Hepatocyte (in vitro differentiated cells): Measurements from ENCODE around the gene ARCN1. TPM values are rescaled to one million over a fixed set of nuclear protein-coding genes. Genes with fewer than 3 reads are reported as not detected.

Source experiments
- DNase-seq: peaks from one replicate; pipeline ENCODE4 v3.0.0-alpha.2; 2016; ENCODE audit warnings: low spot score
- H2AFZ ChIP-seq: fragments of 200-600 bp; sonication (generic); 2 replicates; pipeline ENCODE4 v1.6.0; 2016; ENCODE audit warnings: antibody characterized with exemption, mild to moderate bottlenecking
- H3K27ac ChIP-seq: fragments of 200-600 bp; sonication (generic); 2 replicates; pipeline ENCODE4 v1.5.1; 2016; ENCODE audit warnings: mild to moderate bottlenecking
- H3K27me3 ChIP-seq: fragments of 200-600 bp; sonication (generic); 2 replicates; pipeline ENCODE4 v1.6.1; 2016
- H3K36me3 ChIP-seq: fragments of 200-600 bp; sonication (generic); replicated peaks from 2 replicates; pipeline ENCODE4 v1.5.1; 2016; ENCODE audit warnings: low read depth; ENCODE audit not compliant: insufficient read depth
- H3K4me1 ChIP-seq: fragments of 200-600 bp; sonication (generic); 2 replicates; pipeline ENCODE4 v1.5.1; 2016; ENCODE audit warnings: mild to moderate bottlenecking, moderate library complexity; ENCODE audit not compliant: insufficient read depth
- H3K4me2 ChIP-seq: fragments of 200-600 bp; sonication (generic); 2 replicates; pipeline ENCODE4 v1.6.0; 2016
- H3K4me3 ChIP-seq: fragments of 200-600 bp; sonication (generic); 2 replicates; pipeline ENCODE4 v1.5.1; 2016; ENCODE audit warnings: mild to moderate bottlenecking
- H3K79me2 ChIP-seq: fragments of 200-600 bp; sonication (generic); 2 replicates; pipeline ENCODE4 v1.6.0; 2017; ENCODE audit warnings: mild to moderate bottlenecking
- H3K9me2 ChIP-seq: fragments of 200-600 bp; sonication (generic); replicated peaks from 2 replicates; pipeline ENCODE4 v1.6.0; 2017; ENCODE audit warnings: mild to moderate bottlenecking; ENCODE audit not compliant: insufficient read depth
- H3K9me3 ChIP-seq: fragments of 200-600 bp; sonication (generic); 2 replicates; pipeline ENCODE4 v1.5.1; 2016; ENCODE audit warnings: low read depth, mild to moderate bottlenecking
- H4K20me1 ChIP-seq: fragments of 200-600 bp; sonication (generic); 2 replicates; pipeline ENCODE4 v1.6.0; 2016; ENCODE audit warnings: mild to moderate bottlenecking; ENCODE audit not compliant: insufficient read depth, poor library complexity, severe bottlenecking
- EZH2 ChIP-seq: fragments of 200-600 bp; sonication (generic); IDR thresholded peaks from 2 replicates; pipeline ENCODE4 v1.6.1; 2016; ENCODE audit warnings: antibody characterized with exemption, mild to moderate bottlenecking, borderline replicate concordance
- EZH2phosphoT487 ChIP-seq: fragments of 200-600 bp; sonication (generic); IDR thresholded peaks from one replicate; pipeline ENCODE4 v1.6.1; 2018; ENCODE audit warnings: antibody characterized with exemption, mild to moderate bottlenecking, low read depth, moderate library complexity; ENCODE audit not compliant: unreplicated experiment, severe bottlenecking
- WGBS: methylation state at CpG from one replicate; pipeline ENCODE4 v1.1.6; 2016; ENCODE audit warnings: low lambda C conversion rate; ENCODE audit errors: missing lambda C conversion rate; 5-methylcytosine and 5-hydroxymethylcytosine counted together
- polyA plus RNA-seq: library from polyadenylated mRNA; unstranded; fragments of >200 nt; fragmentation: Nextera tagmentation; extraction: Ambion mirVana; gene quantifications from 2 replicates; pipeline ENCODE4 v1.2.1, GENCODE V29; 2016
- total RNA-seq: library from RNA; depleted of rRNA; stranded (reverse); fragments of >200 nt; gene quantifications from 2 replicates; pipeline ENCODE4 v1.2.3, GENCODE V29; 2014
- TF ChIP-seq, protein P1 (sequence below): fragments of 200-600 bp; sonication (generic); IDR thresholded peaks from 2 replicates; pipeline ENCODE4 v1.5.1; 2016; ENCODE audit warnings: antibody characterized with exemption, mild to moderate bottlenecking; ENCODE audit not compliant: poor library complexity

ARCN1 gene
- total and polyA plus RNA-seq, 2 experiments from 2014 or later, result 166 to 190 TPM

DNA sequence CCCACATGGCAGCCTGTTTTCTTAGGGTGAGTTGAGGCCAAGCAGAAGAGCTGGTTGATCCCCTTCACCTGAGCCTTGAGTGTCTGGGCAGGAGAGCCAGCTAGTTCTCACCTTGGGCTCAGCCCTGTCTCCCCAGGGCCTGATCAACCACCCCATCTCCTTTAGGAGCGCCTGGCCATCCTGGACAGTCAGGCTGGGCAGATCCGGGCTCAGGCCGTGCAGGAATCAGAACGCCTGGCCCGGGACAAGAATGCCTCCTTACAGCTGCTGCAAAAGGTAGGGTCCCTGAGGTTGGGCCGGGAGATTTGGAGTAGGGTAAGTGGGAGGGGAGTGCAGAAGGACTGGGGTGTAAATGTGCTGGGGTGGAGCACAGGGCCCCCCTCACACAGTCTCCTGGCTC is 66.5 kb downstream of the ARCN1 start:
- H3K4me2 ChIP-seq, result no peak overlapping the region
- 95% methylated on average over 6 of the region's 6 CpGs for WGBS
- no peaks in the 10 kb centered on the region for H3K27me3 ChIP-seq
- no peaks in the 10 kb centered on the region for H3K9me2 ChIP-seq
- H2AFZ ChIP-seq, result no peak overlapping the region
- DNase-seq, result no peak
- H3K79me2 ChIP-seq, result no peaks in the 10 kb centered on the region
- no peaks in the 10 kb centered on the region for H3K36me3 ChIP-seq
- TF ChIP-seq, protein P1, sequence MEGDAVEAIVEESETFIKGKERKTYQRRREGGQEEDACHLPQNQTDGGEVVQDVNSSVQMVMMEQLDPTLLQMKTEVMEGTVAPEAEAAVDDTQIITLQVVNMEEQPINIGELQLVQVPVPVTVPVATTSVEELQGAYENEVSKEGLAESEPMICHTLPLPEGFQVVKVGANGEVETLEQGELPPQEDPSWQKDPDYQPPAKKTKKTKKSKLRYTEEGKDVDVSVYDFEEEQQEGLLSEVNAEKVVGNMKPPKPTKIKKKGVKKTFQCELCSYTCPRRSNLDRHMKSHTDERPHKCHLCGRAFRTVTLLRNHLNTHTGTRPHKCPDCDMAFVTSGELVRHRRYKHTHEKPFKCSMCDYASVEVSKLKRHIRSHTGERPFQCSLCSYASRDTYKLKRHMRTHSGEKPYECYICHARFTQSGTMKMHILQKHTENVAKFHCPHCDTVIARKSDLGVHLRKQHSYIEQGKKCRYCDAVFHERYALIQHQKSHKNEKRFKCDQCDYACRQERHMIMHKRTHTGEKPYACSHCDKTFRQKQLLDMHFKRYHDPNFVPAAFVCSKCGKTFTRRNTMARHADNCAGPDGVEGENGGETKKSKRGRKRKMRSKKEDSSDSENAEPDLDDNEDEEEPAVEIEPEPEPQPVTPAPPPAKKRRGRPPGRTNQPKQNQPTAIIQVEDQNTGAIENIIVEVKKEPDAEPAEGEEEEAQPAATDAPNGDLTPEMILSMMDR, result no peak
- TF ChIP-seq EZH2 (no peak), EZH2phosphoT487 (no peak)
- H3K4me3 ChIP-seq, result no peak overlapping the region
- no peaks in the 10 kb centered on the region for H3K9me3 ChIP-seq
- H3K4me1 ChIP-seq, result peaks cover 27% of the 10 kb centered on the region
- no peaks in the 10 kb centered on the region for H4K20me1 ChIP-seq
- H3K27ac ChIP-seq, result no peak overlapping the region

DNA sequence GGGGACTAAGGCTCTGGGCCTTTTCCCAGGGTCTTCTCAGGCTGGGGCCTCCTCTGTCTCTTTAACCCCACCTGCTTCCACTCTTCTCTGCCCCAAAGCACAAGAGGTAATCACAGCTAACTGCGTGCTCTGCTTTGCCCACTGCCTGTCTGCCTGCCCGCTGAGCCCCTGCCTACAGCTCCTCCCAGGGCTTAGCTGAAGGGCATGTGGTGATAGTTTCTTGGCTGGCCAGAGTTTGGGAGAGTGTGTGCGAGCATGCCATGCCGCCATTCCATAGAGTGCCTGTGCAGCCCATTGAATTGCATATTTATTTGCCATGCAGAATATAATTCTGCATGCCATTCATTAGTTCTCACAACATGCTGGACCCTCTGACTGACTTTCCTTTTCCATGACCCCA is 67.7 kb downstream of the ARCN1 start:
- Histone ChIP-seq H3K36me3 (no peaks in the 10 kb centered on the region), H3K9me3 (no peaks in the 10 kb centered on the region), H3K4me3 (no peak overlapping the region), H3K79me2 (no peaks in the 10 kb centered on the region), H2AFZ (no peak overlapping the region), H4K20me1 (no peaks in the 10 kb centered on the region), H3K4me2 (no peak overlapping the region), H3K27ac (no peak overlapping the region), H3K9me2 (no peaks in the 10 kb centered on the region), H3K27me3 (no peaks in the 10 kb centered on the region), H3K4me1 (peaks cover 18% of the 10 kb centered on the region)
- DNase-seq, result no peak
- 98% methylated on average over 4 of the region's 4 CpGs for WGBS
- TF ChIP-seq EZH2phosphoT487 (no peak), EZH2 (no peak)
- TF ChIP-seq, protein P1, result no peak

- no peak for DNase-seq
- Histone ChIP-seq H3K27me3 (no peaks in the 10 kb centered on the region), H3K79me2 (no peaks in the 10 kb centered on the region), H3K36me3 (no peaks in the 10 kb centered on the region), H3K4me1 (peaks cover 11% of the 10 kb centered on the region), H2AFZ (no peak overlapping the region), H3K27ac (no peak overlapping the region), H3K9me2 (no peaks in the 10 kb centered on the region), H4K20me1 (no peaks in the 10 kb centered on the region), H3K4me3 (no peak overlapping the region), H3K4me2 (no peak overlapping the region), H3K9me3 (no peaks in the 10 kb centered on the region)
- no peak for TF ChIP-seq EZH2phosphoT487
- TF ChIP-seq EZH2, result no peak
- TF ChIP-seq, protein P1, result no peak
- WGBS, result 97% methylated on average over 5 of the region's 5 CpGs
These were observed 68.3 kb downstream of the ARCN1 start for GRCh38 chr11:118640332-118641154.
